WTC11 (cell line): Measurements from ENCODE around the gene ZC2HC1C. TPM values are rescaled to one million over a fixed set of nuclear protein-coding genes. Genes with fewer than 3 reads are reported as not detected.

ENCODE experiments used
- ATAC-seq: fragments of 200-7000 bp; cut with Tn5 transposase; 2 replicates; pipeline ENCODE4 v1.10.0; 2021; ENCODE audit warnings: mild to moderate bottlenecking, moderate library complexity
- CTCF ChIA-PET: fragments of 300-600 bp; sonication (Branson Sonifier 250); formaldehyde crosslinking; loops from one replicate; lab custom pipeline; 2021; ENCODE audit warnings: antibody characterized with exemption; lab: Charles Lee
- POLR2A ChIA-PET: fragments of 350-600 bp; sonication (Branson Sonifier 250); formaldehyde crosslinking; loops from one replicate; lab custom pipeline; 2021; ENCODE audit warnings: antibody characterized with exemption; lab: Charles Lee
- DNase-seq: peaks from one replicate; pipeline ENCODE4 v3.0.0; 2021; ENCODE audit warnings: low spot score
- H3K27ac Mint-ChIP-seq: 2 replicates; pipeline ENCODE4 v1.8.0; 2021; ENCODE audit warnings: mixed read lengths
- H3K27me3 Mint-ChIP-seq: 2 replicates; pipeline ENCODE4 v1.8.0; 2021; ENCODE audit warnings: low read depth, mild to moderate bottlenecking, moderate library complexity, mixed read lengths
- H3K36me3 Mint-ChIP-seq: 2 replicates; pipeline ENCODE4 v1.8.0; 2021; ENCODE audit warnings: mixed read lengths
- H3K4me1 Mint-ChIP-seq: 2 replicates; pipeline ENCODE4 v1.8.0; 2022; ENCODE audit warnings: mixed read lengths
- H3K4me3 Mint-ChIP-seq: 2 replicates; pipeline ENCODE4 v1.8.0; 2021; ENCODE audit warnings: mild to moderate bottlenecking, moderate library complexity, mixed read lengths
- H3K9me3 Mint-ChIP-seq: 2 replicates; pipeline ENCODE4 v1.8.0; 2021; ENCODE audit warnings: mixed read lengths
- ARID4B ChIP-seq: sonication (generic); formaldehyde crosslinking; IDR thresholded peaks from 2 replicates; pipeline ENCODE4 v1.8.0; 2023; ENCODE audit warnings: missing genetic modification reagents, mild to moderate bottlenecking, borderline replicate concordance
- CDX4 ChIP-seq: fragments of 250-450 bp; sonication (Bioruptor Pico); IDR thresholded peaks from 2 replicates; pipeline ENCODE4 v1.9.0; 2021; ENCODE audit warnings: moderate library complexity, mild to moderate bottlenecking, inconsistent platforms, borderline replicate concordance
- FOXP1 ChIP-seq: sonication (generic); formaldehyde crosslinking; IDR thresholded peaks from 2 replicates; pipeline ENCODE4 v1.8.0; 2022; ENCODE audit warnings: missing genetic modification reagents, mild to moderate bottlenecking, moderate library complexity, borderline replicate concordance
- HMGA2 ChIP-seq: fragments of 250-450 bp; sonication (Bioruptor Pico); IDR thresholded peaks from 2 replicates; pipeline ENCODE4 v1.4.0; 2021; ENCODE audit warnings: mild to moderate bottlenecking, moderate library complexity
- IRF1 ChIP-seq: sonication (generic); formaldehyde crosslinking; IDR thresholded peaks from 2 replicates; pipeline ENCODE4 v1.8.0; 2023; ENCODE audit warnings: missing genetic modification reagents
- IRF2 ChIP-seq: sonication (generic); formaldehyde crosslinking; IDR thresholded peaks from 2 replicates; pipeline ENCODE4 v1.8.0; 2022; ENCODE audit warnings: low read depth, missing genetic modification reagents, borderline replicate concordance
- JUN ChIP-seq: sonication (generic); formaldehyde crosslinking; IDR thresholded peaks from 2 replicates; pipeline ENCODE4 v1.8.0; 2023; ENCODE audit warnings: mild to moderate bottlenecking, missing genetic modification reagents
- MLX ChIP-seq: sonication (generic); formaldehyde crosslinking; IDR thresholded peaks from 2 replicates; pipeline ENCODE4 v1.8.1; 2023; ENCODE audit warnings: mild to moderate bottlenecking, missing genetic modification reagents, moderate library complexity
- MXD4 ChIP-seq: fragments of 250-450 bp; sonication (Bioruptor Pico); IDR thresholded peaks from 2 replicates; pipeline ENCODE4 v1.8.0; 2021; ENCODE audit warnings: mild to moderate bottlenecking, moderate library complexity, borderline replicate concordance
- NFYB ChIP-seq: sonication (generic); formaldehyde crosslinking; conservative IDR thresholded peaks from 2 replicates; pipeline ENCODE4 v1.8.0; 2022; ENCODE audit warnings: low read depth, missing genetic modification reagents
- PRDM15 ChIP-seq: sonication (generic); formaldehyde crosslinking; IDR thresholded peaks from 2 replicates; pipeline ENCODE4 v1.8.0; 2022; ENCODE audit warnings: missing genetic modification reagents
- RELA ChIP-seq: sonication (generic); formaldehyde crosslinking; IDR thresholded peaks from 2 replicates; pipeline ENCODE4 v1.8.1; 2022; ENCODE audit warnings: missing genetic modification reagents, mild to moderate bottlenecking, borderline replicate concordance
- RORB ChIP-seq: fragments of 250-450 bp; sonication (Bioruptor Pico); IDR thresholded peaks from 2 replicates; pipeline ENCODE4 v1.9.0; 2021; ENCODE audit warnings: mild to moderate bottlenecking
- SOX15 ChIP-seq: fragments of 250-450 bp; sonication (Bioruptor Pico); IDR thresholded peaks from 2 replicates; pipeline ENCODE4 v1.9.0; 2021; ENCODE audit warnings: mild to moderate bottlenecking
- TEAD1 ChIP-seq: sonication (generic); formaldehyde crosslinking; IDR thresholded peaks from 2 replicates; pipeline ENCODE4 v1.8.0; 2022; ENCODE audit warnings: mild to moderate bottlenecking, missing genetic modification reagents
- ZNF121 ChIP-seq: sonication (generic); formaldehyde crosslinking; IDR thresholded peaks from 2 replicates; pipeline ENCODE4 v1.8.0; 2023; ENCODE audit warnings: missing genetic modification reagents
- ZNF396 ChIP-seq: fragments of 250-450 bp; sonication (Bioruptor Pico); IDR thresholded peaks from 2 replicates; pipeline ENCODE4 v1.8.0; 2021; ENCODE audit warnings: mild to moderate bottlenecking, moderate library complexity, borderline replicate concordance
- ZNF416 ChIP-seq: fragments of 250-450 bp; sonication (Bioruptor Pico); IDR thresholded peaks from 2 replicates; pipeline ENCODE4 v1.9.0; 2021; ENCODE audit warnings: mild to moderate bottlenecking, inconsistent platforms
- total RNA-seq: library from RNA; stranded (reverse); gene quantifications from 3 replicates; pipeline ENCODE4 v1.2.3, GENCODE V29; 2021

ZC2HC1C gene
- total RNA-seq, 1 experiment from 2014 or later: 1.6 TPM

GRCh38 chr14:75025082-75025481 lies 44.4 kb upstream of the ZC2HC1C start (continued):
- TF ChIP-seq PRDM15 (CRISPR knock-in tag): no peak
- no peak for TF ChIP-seq ARID4B (CRISPR knock-in tag)
- TF ChIP-seq IRF1 (CRISPR knock-in tag): no peak
- TF ChIP-seq TEAD1: no peak
- TF ChIP-seq NFYB (CRISPR knock-in tag): no peak
- no peak for TF ChIP-seq ZNF121 (CRISPR knock-in tag)
- no peak for TF ChIP-seq MLX (CRISPR knock-in tag)

- peaks cover 21% of the 10 kb centered on the region for H3K36me3 Mint-ChIP-seq
- CTCF ChIA-PET: no interaction called here
- ATAC-seq (no peak), DNase-seq (no peak)
- no peaks in the 10 kb centered on the region for H3K9me3 Mint-ChIP-seq
- H3K4me1 Mint-ChIP-seq: no peaks in the 10 kb centered on the region
- H3K27ac Mint-ChIP-seq: no peak overlapping the region
- no peak overlapping the region for H3K4me3 Mint-ChIP-seq
- POLR2A ChIA-PET: no interaction called here
- H3K27me3 Mint-ChIP-seq: no peaks in the 10 kb centered on the region
- TF ChIP-seq JUN (CRISPR knock-in tag) (no peak), RELA (CRISPR knock-in tag) (no peak), IRF2 (CRISPR knock-in tag) (no peak), ZNF416 (CRISPR knock-in tag) (no peak), SOX15 (CRISPR knock-in tag) (no peak), MXD4 (no peak), CDX4 (CRISPR knock-in tag) (no peak), ZNF396 (CRISPR knock-in tag) (no peak), NFYB (CRISPR knock-in tag) (no peak), RORB (CRISPR knock-in tag) (no peak), FOXP1 (CRISPR knock-in tag) (no peak), PRDM15 (CRISPR knock-in tag) (no peak), MLX (CRISPR knock-in tag) (no peak), HMGA2 (no peak)
Measured at GRCh38 chr14:75025876-75026275, 43.6 kb upstream of the ZC2HC1C start.
